Heart left ventricle (tissue), 13 donors: ENCODE measurements around the gene EXOC4.

ENCODE experiments used
- CTCF ChIP-seq, 12 donors: fragments of 200-600 bp; sonication (generic) in 4 of 12; IDR thresholded peaks; one replicate each; pipeline versions ENCODE4 v1.5.0 to v1.8.0; 2018 to 2022; ENCODE audit warnings: antibody characterized with exemption in 12 of 12, mild to moderate bottlenecking in 5 of 12
- POLR2A ChIP-seq, 2 donors: fragments of 450-650 bp; IDR thresholded peaks; one replicate each; pipeline ENCODE4 v1.6.1; 2017; ENCODE audit warnings: antibody characterized with exemption in 2 of 2, mild to moderate bottlenecking in 2 of 2, moderate library complexity in 2 of 2
- donor health status: ischemic (EF 13 %, LVEDD 7.1; RV severe dilation, severe dysfunction).
- donor health status: DM: no; HTN: yes; CAD: no.
- donor health status: DM: no; HTN: no; CAD: no.
- donor health status: ischemic (EF 25% LVEDD 6.9; RV normal size, moderate dysfunction).
- donor health status: ischemic (EF 25% LVEDD 5.7; RV mildly dilated, moderate dysfunction).
- donor health status: ischemic (EF 35%, LVEDD 5.7; RV mildly dilated, moderate dysfunction).
- donor health status: nonischemic (EF 11% LVEDD 7.7; RV severe dilation, severe dysfunction).
- donor health status: DM: yes; HTN: yes; CAD: no.
- donor health status: PGD.
- donor health status: ischemic (EF 29% LVEDD 5.4; RV normal size, mild dysfunction).
- donor health status: nonischemic (EF 23%, LVEDD 6.1; RV moderate dilation, normal function).

- TF ChIP-seq CTCF (IDR thresholded peaks at IDR 0.05) = no peak
- TF ChIP-seq POLR2A (IDR thresholded peaks at IDR 0.05) = no peak
These were observed 720.8 kb downstream of the EXOC4 start for GRCh38 chr7:133973710-133974109.
